ENCODE results near the gene ARHGAP10. TPM values are rescaled to one million over a fixed set of nuclear protein-coding genes. Genes with fewer than 3 reads are reported as not detected.

Gene ARHGAP10
- total RNA-seq, 1 experiment from 2014 or later = 6.1 TPM

DNA sequence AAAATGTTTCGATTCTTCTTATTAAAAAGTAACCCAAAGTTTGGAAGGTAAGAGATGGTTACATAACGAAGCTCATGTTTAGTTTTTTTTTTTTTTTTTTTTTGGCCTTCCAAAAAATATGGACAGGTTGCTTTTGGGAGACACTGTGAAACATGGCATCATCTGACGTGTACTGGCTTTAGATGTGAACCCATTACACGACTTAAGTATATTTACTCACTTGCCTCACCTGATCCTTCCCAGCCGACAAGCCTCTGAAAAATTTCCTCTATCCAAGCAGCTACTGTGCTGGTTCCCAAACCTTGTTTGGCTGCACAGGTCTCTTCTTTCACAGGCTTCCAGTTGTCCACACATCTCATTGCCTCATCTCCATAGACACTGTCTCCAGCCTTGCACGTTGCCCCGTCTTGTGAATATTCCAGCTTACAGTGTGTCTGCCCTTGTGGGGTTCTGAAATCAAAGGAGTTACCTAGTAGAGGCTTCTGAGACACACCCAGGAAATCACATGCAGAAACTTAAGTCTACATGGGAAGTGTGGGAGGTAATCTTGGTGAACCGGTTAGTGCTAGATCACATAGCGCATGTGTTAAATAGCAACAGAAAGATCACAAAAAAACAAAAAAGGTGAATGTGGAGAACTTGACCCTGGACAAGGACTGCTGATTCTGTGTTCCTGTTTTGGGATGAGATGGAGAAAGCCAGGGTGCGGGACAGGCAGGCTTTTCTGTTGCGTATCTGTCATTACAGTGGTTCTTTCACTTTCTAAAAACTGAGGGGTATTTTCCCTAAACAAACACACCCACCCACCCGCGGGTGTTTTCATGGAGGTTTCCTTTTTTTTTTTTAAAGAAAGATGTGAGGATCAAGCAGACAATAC lies 328.6 kb downstream of the ARHGAP10 start:
- TSS peak; percentile 59 for BruUV-seq (replicated peaks)
- peak overlapping the region; percentile 60 for H3K4me3 Mint-ChIP-seq (ENCODE audit: low read depth, unreplicated experiment)
- DNase-seq = peak; percentile 7
- CTCF ChIA-PET = interaction anchor here (0.6 to 0.9 kb wide), 3 partner anchors 16 to 242 kb away, joined by 3 to 5 read pairs (median 5); no protein-coding TSS in a partner anchor
- H3K36me3 Mint-ChIP-seq (ENCODE audit: insufficient read depth, unreplicated experiment) = no peaks in the 10 kb centered on the region
- H3K9me3 Mint-ChIP-seq (ENCODE audit: low read depth, unreplicated experiment) = no peaks in the 10 kb centered on the region
- peaks cover 36% of the 10 kb centered on the region for H3K4me1 Mint-ChIP-seq (ENCODE audit: low read depth, unreplicated experiment)
- TF ChIP-seq CTCF (IDR thresholded peaks at IDR 0.05; ENCODE audit: unreplicated experiment) = no peak
- intact Hi-C loops (cut with micrococcal nuclease; ENCODE audit: unreplicated experiment) = no loop called here
- no peaks in the 10 kb centered on the region for H3K27me3 Mint-ChIP-seq (ENCODE audit: unreplicated experiment)
- H3K27ac Mint-ChIP-seq (ENCODE audit: unreplicated experiment) = peak overlapping the region; percentile 68

DNA sequence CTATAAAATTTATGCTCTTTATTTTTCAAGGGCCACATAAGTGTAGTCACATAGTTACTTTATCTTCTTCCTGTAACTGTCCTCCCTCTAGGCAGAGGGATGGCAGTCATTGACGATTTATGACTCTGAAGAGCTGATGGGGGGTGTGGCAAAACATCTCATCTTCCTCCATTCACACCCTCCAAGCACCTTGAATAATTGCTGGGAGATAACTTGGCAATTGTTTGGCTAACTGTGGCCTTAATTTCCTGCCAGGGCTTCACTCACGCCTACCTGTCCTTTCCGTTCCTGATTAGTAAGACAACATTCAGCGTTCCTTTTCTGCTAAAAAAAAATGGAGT lies 329.2 kb downstream of the ARHGAP10 start:
- H3K4me3 Mint-ChIP-seq (ENCODE audit: low read depth, unreplicated experiment) = peak overlapping the region; percentile 60
- BruUV-seq (replicated peaks) = no TSS peak
- no peaks in the 10 kb centered on the region for H3K9me3 Mint-ChIP-seq (ENCODE audit: low read depth, unreplicated experiment)
- DNase-seq = no peak
- no peak for TF ChIP-seq CTCF (IDR thresholded peaks at IDR 0.05; ENCODE audit: unreplicated experiment)
- H3K4me1 Mint-ChIP-seq (ENCODE audit: low read depth, unreplicated experiment) = peaks cover 36% of the 10 kb centered on the region
- CTCF ChIA-PET = no interaction called here
- H3K27me3 Mint-ChIP-seq (ENCODE audit: unreplicated experiment) = no peaks in the 10 kb centered on the region
- no peaks in the 10 kb centered on the region for H3K36me3 Mint-ChIP-seq (ENCODE audit: insufficient read depth, unreplicated experiment)
- intact Hi-C loops (cut with micrococcal nuclease; ENCODE audit: unreplicated experiment) = no loop called here
- peak overlapping the region; percentile 68 for H3K27ac Mint-ChIP-seq (ENCODE audit: unreplicated experiment)

GRCh38 chr4:148061795-148062194 lies 329.9 kb downstream of the ARHGAP10 start:
- H3K9me3 Mint-ChIP-seq (ENCODE audit: low read depth, unreplicated experiment) = no peaks in the 10 kb centered on the region
- DNase-seq = peak; percentile 14
- H3K27ac Mint-ChIP-seq (ENCODE audit: unreplicated experiment) = peak overlapping the region; percentile 68
- intact Hi-C loops (cut with micrococcal nuclease; ENCODE audit: unreplicated experiment) = no loop called here
- peaks cover 31% of the 10 kb centered on the region for H3K4me1 Mint-ChIP-seq (ENCODE audit: low read depth, unreplicated experiment)
- BruUV-seq (replicated peaks) = no TSS peak
- no peaks in the 10 kb centered on the region for H3K36me3 Mint-ChIP-seq (ENCODE audit: insufficient read depth, unreplicated experiment)
- CTCF ChIA-PET = no interaction called here
- no peaks in the 10 kb centered on the region for H3K27me3 Mint-ChIP-seq (ENCODE audit: unreplicated experiment)
- H3K4me3 Mint-ChIP-seq (ENCODE audit: low read depth, unreplicated experiment) = peak overlapping the region; percentile 60
- no peak for TF ChIP-seq CTCF (IDR thresholded peaks at IDR 0.05; ENCODE audit: unreplicated experiment)

- no peaks in the 10 kb centered on the region for H3K9me3 Mint-ChIP-seq (ENCODE audit: low read depth, unreplicated experiment)
- H3K36me3 Mint-ChIP-seq (ENCODE audit: insufficient read depth, unreplicated experiment) = no peaks in the 10 kb centered on the region
- CTCF ChIA-PET = no interaction called here
- intact Hi-C loops (cut with micrococcal nuclease; ENCODE audit: unreplicated experiment) = no loop called here
- H3K27me3 Mint-ChIP-seq (ENCODE audit: unreplicated experiment) = no peaks in the 10 kb centered on the region
- peak overlapping the region; percentile 68 for H3K27ac Mint-ChIP-seq (ENCODE audit: unreplicated experiment)
- no TSS peak for BruUV-seq (replicated peaks)
- H3K4me3 Mint-ChIP-seq (ENCODE audit: low read depth, unreplicated experiment) = peak overlapping the region; percentile 60
- TF ChIP-seq CTCF (IDR thresholded peaks at IDR 0.05; ENCODE audit: unreplicated experiment) = no peak
- DNase-seq = no peak
- peaks cover 29% of the 10 kb centered on the region for H3K4me1 Mint-ChIP-seq (ENCODE audit: low read depth, unreplicated experiment)
Measured at GRCh38 chr4:148062301-148062950, 330.5 kb downstream of the ARHGAP10 start.

Measured in Calu3 (cell line).